Measurements from ENCODE around the gene ARHGAP18.

Gene ARHGAP18

DNA sequence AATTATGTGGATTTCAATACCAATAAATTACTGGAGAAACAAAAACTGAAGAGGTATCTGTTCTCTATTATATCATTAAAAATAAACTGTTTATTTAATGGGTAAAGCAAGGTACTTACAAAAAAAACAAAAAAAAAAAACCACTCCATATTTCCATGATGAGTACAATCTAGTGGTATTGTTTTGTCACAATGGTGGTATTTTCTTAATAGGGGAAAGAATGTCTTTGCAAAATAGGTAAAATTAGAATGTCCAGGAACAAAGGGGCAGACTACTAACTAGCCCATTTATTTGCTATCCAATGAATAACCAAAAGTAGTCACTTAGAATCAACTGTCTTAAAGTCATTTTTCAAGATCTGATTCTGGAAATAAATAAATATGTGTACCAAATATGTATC, 92.0 kb downstream of the ARHGAP18 start:
- CTCF ChIA-PET: no interaction called here
- TF ChIP-seq, protein P1, sequence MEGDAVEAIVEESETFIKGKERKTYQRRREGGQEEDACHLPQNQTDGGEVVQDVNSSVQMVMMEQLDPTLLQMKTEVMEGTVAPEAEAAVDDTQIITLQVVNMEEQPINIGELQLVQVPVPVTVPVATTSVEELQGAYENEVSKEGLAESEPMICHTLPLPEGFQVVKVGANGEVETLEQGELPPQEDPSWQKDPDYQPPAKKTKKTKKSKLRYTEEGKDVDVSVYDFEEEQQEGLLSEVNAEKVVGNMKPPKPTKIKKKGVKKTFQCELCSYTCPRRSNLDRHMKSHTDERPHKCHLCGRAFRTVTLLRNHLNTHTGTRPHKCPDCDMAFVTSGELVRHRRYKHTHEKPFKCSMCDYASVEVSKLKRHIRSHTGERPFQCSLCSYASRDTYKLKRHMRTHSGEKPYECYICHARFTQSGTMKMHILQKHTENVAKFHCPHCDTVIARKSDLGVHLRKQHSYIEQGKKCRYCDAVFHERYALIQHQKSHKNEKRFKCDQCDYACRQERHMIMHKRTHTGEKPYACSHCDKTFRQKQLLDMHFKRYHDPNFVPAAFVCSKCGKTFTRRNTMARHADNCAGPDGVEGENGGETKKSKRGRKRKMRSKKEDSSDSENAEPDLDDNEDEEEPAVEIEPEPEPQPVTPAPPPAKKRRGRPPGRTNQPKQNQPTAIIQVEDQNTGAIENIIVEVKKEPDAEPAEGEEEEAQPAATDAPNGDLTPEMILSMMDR (conservative IDR thresholded peaks at IDR 0.05; ENCODE audit: low read depth): no peak
- H3K27ac ChIP-seq: no peak overlapping the region
- DNase-seq (ENCODE audit: low spot score): no peak
- POLR2A ChIA-PET (ENCODE audit: low non-redundant PET): no interaction called here

DNA sequence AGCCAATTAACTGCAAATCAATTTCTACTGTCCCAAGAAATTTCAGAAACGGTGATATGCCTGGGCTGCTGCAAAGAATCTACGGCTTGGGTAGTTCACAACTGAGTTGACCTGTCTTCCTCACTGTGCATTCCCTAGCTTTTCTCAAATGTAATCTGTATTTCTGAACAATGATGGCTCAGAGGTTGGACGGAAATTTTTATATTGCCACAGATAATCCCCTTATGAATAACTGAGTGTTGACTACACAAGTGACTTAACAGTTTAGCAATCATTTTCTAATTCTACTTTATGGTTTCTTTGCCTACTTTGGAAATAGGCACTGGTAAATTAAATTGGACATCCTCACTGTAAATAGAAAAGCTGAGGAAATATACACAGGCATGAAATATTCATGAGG, 94.5 kb downstream of the ARHGAP18 start:
- DNase-seq (ENCODE audit: low spot score): no peak
- TF ChIP-seq, protein P1 (conservative IDR thresholded peaks at IDR 0.05; ENCODE audit: low read depth): no peak
- ChIA-PET POLR2A (ENCODE audit: low non-redundant PET) (no interaction called here), CTCF (no interaction called here)
- no peak overlapping the region for H3K27ac ChIP-seq

DNA sequence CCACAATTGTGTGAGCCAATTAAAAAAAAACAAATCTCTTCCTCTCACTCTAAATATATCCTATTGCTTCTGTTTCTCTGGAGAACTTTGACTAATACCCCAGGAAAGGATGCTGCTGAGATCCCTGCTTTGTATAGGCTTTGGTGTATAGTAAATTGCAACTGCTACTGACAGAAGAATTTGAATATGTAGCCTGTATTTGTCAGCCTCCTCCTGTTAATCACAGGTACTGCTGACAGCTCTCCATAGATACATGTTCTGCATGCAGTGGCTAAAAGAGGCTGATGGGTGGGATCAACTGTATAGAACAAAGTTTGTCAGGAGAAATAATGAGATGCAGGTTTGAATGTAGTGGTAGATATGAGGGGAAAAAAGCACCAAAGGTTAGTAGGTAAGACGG, 95.0 kb downstream of the ARHGAP18 start:
- TF ChIP-seq, protein P1 (conservative IDR thresholded peaks at IDR 0.05; ENCODE audit: low read depth): no peak
- POLR2A ChIA-PET (ENCODE audit: low non-redundant PET): no interaction called here
- DNase-seq (ENCODE audit: low spot score): no peak
- no peak overlapping the region for H3K27ac ChIP-seq
- CTCF ChIA-PET: no interaction called here

DNA sequence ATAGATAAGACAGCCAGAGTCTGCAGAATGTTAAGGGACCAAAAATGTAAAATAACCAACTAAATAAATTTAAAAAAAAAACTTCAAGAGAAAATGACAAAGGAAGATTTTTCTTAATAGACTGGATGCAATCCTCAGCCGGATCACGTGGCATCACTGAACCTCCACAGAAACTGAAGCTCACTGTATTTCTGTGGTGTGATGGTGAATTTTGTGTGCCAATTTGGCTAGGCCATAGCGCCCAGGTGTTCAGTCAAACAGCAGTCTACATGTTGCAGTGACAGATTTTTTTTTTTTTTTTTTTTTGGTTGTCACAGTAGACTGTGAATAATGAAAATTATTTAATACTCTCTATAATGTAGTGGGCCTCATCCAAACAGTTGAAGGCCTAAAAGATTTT, 95.5 kb downstream of the ARHGAP18 start:
- CTCF ChIA-PET: interaction anchor here (0.5 kb wide), 1 partner anchor 125 kb away, joined by 3 read pairs; no protein-coding TSS in a partner anchor
- POLR2A ChIA-PET (ENCODE audit: low non-redundant PET): no interaction called here
- H3K27ac ChIP-seq: no peak overlapping the region
- TF ChIP-seq, protein P1 (conservative IDR thresholded peaks at IDR 0.05; ENCODE audit: low read depth): no peak
- DNase-seq (ENCODE audit: low spot score): no peak

DNA sequence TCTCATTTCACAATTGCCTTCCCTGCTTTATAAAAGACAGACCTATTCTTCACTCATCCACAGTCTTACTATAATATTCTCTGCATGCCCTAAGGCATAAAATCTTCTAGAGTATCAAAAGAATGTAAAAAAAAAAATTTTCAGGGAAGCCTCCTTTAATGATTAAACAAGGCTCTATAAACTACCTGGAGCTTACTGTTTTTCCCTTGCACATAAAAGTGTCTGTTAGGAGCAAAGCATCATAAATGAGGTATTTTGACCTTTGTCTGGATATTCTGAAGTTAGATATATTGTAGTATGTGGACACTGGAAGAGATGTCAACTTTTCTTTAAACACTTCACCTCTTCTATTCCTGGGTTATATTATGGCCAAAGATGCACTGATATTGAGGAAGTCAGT, 97.5 kb downstream of the ARHGAP18 start:
- DNase-seq (ENCODE audit: low spot score): no peak
- ChIA-PET CTCF (no interaction called here), POLR2A (ENCODE audit: low non-redundant PET) (no interaction called here)
- TF ChIP-seq, protein P1 (conservative IDR thresholded peaks at IDR 0.05; ENCODE audit: low read depth): no peak
- no peak overlapping the region for H3K27ac ChIP-seq

DNA sequence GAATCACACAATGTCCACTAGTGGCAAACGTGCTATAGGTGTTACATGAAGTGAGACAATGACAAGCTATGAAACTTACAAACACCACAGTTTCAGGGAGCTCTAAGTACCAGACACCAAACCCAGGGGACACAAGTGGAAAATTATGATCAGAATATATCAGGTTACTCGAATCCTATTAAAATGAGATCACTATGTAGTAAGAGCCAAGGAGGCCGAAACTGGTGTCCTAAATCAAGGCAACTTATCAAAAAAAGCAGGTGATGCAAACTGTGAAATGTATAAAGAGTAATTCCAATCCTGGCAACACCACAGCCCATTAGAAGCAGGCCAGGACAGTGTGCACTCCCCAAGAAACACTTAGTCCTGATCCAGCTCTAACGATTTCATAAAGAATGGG, 100.3 kb downstream of the ARHGAP18 start:
- TF ChIP-seq, protein P1 (conservative IDR thresholded peaks at IDR 0.05; ENCODE audit: low read depth): no peak
- H3K27ac ChIP-seq: no peak overlapping the region
- DNase-seq (ENCODE audit: low spot score): no peak
- ChIA-PET POLR2A (ENCODE audit: low non-redundant PET) (no interaction called here), CTCF (interaction anchor here (0.5 to 1.5 kb wide), 3 partner anchors 10 to 149 kb away, joined by 3 to 4 read pairs (median 3); no protein-coding TSS in a partner anchor)

Data from RWPE1 (cell line).